DND-41 (cell line): ENCODE results near the gene RPA1.

Experiments
- CTCF ChIP-seq: IDR thresholded peaks from 2 replicates; pipeline ENCODE4 v1.5.1; 2012; ENCODE audit warnings: borderline replicate concordance, low read length, moderate library complexity, mild to moderate bottlenecking; ENCODE audit not compliant: poor library complexity, severe bottlenecking; ENCODE audit errors: extremely low read depth
- EZH2 ChIP-seq: IDR thresholded peaks from 3 replicates; pipeline ENCODE4 v1.6.1; 2012; ENCODE audit warnings: borderline replicate concordance, low read depth, mild to moderate bottlenecking, moderate library complexity, low read length, inconsistent platforms; ENCODE audit not compliant: severe bottlenecking

GRCh38 chr17:1933875-1934715 is 104.3 kb downstream of the RPA1 start:
- TF ChIP-seq CTCF = no peak
- TF ChIP-seq EZH2 = no peak
